Stimulated activated CD4-positive, alpha-beta T cell treated with anti-CD3 and anti-CD28 coated beads, Interleukin-1b, Interleukin-23, amount 100 ng/mL, for 48 hours (primary cell): Measurements from ENCODE around the gene LAMP5.

Experiments used
- DNase-seq: peaks from one replicate; pipeline ENCODE4 v3.0.0-alpha.2; 2020

LAMP5 gene

DNA sequence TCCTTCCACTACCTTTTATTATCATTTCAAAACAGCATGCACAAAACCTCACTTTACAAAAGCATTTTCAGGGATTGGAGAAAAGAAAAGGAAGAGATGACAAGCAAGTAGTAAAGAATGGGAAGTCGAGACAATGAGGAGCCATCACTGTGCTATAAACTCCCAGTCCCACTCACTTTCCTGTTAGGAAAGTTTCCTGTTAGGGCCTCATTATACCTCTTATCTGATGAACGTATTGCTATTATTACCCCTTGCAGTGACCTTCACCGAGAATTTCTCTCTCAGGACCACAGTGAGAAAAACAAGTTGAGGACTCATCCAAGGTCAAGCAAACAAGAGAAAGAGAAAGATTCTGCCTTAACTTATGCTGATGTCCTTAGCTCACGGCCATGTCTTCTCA, 28.8 kb downstream of the LAMP5 start:
- no peak for DNase-seq

DNA sequence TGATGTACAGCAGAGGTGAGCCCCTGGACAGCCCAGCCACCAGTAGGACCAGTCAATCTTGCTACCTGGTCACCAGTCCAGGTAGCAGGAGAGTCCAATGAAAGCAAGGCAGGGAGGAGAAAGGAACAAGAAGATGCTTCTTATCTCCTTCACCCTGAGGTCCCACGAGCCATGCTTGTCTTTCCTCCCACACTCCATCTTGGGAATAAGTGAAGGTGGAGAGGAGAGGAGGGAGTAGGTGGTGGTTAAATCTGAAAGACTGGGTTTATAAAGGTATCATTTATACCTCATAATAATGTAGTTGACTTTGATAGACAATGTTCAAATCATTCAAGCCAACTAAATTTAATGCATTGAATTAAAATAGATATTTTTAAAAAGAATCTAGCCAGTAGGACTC, 35.9 kb downstream of the LAMP5 start:
- DNase-seq, result no peak

DNA sequence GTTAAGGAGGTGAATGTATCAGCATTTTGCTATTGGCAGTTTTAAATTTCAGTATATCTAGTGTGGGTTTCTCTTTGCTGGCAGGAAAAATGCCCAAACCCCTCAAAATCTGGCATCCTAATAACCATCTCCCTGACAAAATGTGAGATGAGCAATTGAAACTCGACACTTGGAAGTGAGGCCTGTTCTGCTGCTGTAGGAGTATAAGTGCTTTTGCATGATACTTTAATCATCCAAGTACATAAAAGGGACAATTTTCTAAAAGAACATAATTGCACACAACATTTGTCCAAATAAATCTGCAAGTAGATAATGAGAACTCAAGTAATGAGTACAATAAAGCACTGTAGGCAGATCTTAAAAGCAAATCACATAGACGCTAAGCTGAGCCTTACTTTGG, 36.5 kb downstream of the LAMP5 start:
- DNase-seq, result no peak

DNA sequence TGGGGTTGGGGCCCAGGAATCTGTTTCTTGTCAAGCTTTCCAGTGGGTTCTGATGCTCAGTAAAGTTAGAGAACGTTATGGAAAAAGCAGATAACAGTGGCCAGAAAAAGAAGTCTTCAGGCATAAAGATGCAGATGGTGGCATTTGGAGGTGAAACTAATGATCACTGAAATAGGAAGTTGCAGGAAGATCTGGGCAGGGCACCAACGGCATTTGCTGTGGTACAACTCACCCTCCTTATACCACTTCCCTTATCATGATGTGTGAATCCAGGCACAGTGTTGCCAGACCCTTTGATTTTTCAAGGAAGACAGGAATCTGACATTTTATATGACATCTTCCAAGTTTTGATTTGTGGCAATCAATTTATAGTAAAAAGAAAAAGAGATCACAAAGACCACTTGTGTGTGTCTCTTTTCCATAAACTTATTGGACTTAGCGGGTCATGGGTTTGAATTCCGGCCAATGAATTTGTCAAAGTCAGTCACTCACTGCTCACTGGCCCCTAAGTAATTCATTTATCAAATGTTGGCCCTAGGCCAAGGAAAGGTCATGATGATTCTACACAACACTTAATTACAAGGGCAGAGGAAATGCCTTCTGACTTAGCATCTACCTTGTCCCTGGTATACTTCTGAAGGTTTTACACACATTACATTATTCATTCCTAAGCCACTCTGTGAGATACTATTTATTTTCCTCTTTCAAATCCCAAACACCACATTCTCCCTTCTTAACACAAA, 37.6 kb downstream of the LAMP5 start:
- DNase-seq, result no peak

DNA sequence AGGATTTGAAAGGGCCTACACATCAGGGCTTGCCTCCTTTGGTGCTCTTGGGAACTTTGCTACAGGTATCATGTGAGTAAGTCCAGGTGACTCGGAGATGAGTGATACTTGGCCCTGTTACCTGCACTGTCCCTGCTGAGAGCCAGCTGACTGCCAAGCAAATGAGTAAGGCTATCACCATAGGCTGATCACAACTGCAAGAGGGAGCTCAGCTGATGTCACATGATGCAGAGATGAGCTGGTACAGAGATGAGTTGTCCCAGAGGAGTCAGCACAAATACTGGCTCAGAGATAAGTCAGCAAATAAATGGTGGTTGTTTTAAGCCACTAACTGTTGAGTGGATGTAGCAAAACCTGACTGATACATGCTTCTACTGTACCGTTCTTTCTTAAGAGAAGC, 41.4 kb downstream of the LAMP5 start:
- no peak for DNase-seq

DNA sequence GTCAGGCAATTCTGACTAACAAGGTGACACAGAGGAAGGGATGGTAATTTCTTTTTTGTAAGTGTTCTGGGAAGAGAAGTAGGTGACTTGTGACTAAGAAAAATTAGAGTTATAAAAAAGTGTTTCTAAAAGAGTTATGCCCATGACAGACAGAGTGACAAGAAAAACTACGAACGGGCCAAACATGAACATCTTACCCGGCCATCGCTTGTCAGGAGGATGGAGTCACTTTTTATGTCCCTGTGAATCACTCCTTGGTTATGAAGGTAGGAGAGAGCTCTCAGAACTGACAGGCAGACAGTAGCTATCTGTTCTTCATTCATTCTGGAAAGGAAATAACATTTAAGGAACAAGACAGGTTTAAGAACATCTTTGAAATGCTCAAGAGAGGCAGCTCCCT, 43.0 kb downstream of the LAMP5 start:
- DNase-seq, result no peak

DNA sequence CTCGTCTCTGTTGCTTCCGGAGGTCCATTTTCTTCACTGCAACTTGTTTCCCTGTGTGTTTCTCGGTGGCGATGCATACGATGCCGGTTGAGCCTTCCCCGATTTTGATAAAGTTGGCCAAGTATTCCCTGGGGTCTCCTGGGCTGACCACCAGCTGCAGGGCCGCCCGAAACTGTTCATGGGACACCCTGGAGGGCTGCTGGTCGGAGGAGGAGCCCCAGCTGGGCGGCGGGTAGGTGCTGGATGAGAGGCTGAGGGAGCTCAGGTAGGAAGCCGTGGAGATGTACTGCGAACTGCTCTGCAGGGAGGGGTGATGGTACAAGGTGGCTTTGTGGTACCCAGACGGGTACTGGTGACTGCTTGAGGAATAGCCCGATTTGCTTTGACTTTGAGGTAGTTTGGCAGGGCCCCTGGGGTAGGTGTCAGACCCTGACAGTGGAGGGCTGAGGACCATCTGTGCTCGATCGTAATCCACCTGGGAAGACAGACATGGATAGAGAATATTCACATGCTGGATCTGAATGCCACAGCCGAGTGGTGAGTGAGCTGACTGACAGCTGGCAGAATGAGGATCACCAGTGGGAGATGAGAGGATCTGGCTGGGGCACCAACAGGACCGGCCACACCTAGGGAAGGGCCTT, 51.6 kb downstream of the LAMP5 start:
- no peak for DNase-seq

DNA sequence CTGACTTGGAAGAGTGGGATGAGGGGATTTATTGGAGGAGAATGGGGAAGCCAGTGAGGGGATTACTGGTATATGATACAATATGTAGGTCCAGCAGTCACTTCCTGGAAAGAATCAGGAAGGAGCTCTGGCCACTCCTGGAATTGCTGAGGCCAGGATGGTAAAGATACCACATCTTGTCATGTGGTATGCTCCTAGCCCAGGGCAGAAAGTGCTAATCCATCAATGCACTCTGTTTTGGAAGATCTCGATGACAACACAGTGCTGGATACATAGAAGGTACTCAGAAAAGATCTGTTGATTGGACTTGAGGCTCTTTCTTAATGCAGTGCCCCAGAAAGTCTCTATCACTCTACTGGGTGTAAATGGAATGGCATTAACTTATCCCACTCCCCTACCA, 52.6 kb downstream of the LAMP5 start:
- DNase-seq, result no peak

DNA sequence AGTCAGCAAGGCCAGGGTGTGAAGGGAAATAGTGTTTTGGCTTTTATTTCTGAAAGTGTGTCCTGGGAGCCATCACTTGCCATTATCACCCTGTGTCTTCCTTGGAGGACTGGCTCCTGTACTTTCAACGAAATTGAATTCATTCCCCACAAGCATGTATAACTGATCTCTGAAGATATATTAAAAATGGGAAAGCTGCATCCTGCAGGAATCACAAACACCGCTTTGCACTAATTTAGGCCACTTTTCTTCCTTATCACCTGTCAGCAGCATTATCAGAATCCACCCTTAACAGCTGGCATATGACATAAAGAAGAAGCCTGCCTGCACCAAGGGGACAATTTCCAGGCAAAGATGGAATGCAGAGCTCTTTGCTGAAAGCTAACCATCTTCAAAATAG, 56.2 kb downstream of the LAMP5 start:
- DNase-seq, result no peak

DNA sequence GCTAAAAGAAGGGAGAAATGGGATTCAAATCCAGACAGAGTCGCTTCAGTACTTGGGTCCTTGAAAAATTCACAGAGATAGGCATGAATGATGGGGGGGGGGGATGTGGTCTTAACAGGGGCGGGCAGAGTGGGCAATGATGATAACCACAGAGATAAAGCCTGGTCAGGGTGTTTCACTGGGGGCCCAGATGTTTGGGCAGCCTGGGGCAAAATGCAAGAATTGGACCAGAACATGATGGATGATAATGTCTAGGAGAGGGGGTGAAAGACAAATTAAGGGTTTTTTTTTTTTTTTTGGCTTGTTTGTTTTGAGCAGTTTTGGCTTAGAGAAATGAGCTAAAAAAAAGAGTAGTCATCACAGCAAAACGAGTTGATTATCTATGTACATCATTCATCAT, 57.4 kb downstream of the LAMP5 start:
- DNase-seq, result no peak

DNA sequence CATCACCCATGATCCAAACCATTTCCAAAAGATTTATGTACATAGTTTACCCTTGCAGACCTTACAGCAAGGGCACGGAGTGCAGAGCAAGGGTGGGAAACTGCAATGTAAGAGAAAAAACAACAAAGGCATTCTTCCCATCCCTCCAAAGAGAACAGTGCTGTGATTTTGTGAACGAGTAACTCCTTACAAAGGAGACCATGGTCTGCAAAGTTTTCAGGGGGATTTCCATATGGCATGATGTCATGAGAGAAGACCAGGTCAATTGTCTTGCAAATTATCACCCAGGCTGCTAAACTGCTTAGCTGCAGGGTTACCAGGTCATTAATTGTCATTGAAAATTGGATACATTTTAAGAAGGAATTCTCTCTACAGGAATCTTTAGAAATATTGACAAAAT, 58.3 kb downstream of the LAMP5 start:
- no peak for DNase-seq

DNA sequence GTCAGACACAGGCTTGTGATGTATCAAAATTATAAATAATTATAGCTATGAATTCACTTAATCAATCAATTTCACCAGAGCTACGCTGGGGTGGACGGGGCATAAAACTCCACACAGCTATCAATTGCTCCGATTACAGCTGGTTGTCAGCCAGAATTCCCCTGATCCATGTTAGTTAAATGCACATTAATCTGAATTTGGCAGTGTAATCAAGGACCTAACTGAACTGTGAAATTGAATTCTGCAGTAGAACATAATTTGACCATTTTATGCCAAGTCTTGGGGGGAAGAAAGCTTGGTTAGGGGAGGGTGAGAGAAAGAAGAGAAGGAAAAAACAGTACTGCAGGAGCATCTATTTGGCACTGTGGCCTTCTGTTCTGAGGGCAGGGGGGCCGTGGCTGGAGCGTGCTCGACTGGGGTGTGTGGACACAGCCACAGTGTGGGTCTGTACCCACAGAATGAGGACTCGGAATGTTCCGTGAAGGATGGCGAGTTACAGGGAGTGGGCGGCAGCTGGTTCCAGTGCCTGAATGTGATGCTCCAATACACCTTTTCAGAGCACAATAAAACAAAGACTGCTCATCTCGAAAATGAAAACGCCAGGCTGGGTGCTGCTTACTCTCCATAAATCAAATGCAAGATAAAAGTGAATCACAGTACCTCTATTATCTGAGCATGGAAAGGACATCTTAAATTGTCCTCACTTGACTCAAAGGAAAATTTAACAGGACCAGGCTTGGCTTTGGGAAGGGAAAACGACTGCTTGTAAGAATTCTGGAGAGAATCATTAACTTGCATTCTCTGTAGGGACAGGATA, 59.2 kb downstream of the LAMP5 start:
- DNase-seq, result no peak

DNA sequence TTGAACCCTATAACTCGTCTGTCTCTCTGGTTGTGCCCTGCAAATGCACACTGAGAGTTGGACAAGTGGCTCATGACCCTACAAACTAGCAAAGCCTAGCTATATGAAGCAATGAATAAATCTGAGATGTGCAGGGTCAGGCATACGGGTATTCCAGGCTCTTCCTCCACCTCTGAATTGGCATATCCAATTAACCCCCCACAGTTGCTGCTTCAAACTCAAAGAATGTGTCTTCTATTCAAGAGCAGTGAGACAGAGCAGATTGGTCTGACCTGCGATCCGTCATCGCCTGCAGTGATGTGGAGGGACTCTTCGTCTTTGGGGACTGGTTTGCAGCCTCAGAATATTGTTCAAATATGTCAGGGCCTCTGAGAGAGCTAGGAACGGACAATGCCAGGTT, 59.8 kb downstream of the LAMP5 start:
- DNase-seq, result no peak

DNA sequence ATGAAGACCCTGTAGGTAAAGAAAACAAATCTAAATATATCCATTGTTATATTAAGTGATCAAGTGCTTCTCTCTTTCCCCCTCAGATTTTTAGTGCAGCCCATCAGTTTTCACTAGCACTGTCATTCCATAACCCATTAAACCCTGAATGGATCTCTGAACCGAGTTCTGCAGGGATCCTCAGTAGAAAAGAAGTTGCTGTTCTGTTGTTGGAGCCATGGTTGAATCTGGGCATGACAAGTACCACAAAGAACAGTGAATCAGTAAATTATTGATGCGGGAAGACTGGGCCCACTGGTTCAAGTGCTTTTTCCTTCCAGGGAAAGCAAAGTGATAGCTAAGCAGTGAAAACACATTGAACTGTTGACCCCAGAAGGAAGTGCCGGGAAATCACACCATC, 60.4 kb downstream of the LAMP5 start:
- DNase-seq, result no peak

DNA sequence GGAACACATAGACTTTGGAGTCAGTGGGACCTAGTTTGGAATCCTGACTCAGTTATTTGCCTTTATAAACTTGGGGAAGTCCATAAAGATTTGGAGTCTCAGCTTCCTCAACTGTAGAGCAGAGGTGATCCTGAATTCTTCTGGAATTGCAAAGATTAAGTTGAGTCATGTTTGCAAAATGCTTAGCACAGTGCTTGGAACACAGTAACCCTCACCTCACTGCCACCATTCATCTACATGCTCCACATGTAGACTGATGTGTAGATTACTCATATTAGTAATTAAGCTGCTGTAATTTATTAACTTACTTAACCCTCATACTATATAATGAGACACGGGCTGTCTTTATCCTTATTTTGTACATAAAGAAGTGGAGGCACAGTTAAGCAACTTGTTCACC, 61.4 kb downstream of the LAMP5 start:
- DNase-seq, result no peak

DNA sequence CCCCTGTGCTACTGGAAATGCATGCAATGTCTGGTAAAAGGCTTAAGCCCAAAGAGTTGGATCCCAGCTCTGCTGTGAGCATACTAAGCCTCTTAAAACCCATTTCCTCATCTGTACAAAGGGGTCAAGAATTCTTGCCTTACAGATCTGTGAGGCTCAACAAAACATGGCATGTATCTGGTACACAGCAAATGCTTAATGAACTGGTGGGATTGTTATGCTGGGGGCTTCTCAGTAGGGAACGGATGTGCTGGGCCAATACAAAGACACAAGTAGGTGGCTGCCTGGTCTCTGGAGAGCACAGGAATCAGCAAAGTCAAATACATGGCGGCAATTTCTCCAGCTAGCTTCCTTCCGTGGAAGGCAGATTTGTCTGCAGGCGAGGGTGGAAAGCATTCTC, 62.3 kb downstream of the LAMP5 start:
- DNase-seq, result no peak

DNA sequence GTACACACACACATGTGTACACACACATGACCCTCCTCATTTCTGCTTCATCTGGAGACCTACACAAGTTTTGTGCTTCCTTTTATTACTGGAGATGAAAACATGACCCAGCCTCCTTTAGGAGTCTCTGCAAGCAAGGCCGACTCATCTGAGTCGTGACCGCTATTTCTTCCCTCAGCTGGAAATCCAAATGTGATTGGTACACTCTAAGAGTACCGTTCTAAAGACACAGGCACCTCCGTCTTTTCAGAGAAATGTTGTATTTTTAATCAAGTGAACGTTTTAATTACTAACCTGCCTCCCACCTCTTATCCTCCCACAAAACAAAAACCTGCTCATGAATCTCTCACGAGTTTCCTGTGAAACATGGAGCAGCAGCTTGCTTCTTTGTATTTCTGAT, 63.0 kb downstream of the LAMP5 start:
- DNase-seq, result no peak

DNA sequence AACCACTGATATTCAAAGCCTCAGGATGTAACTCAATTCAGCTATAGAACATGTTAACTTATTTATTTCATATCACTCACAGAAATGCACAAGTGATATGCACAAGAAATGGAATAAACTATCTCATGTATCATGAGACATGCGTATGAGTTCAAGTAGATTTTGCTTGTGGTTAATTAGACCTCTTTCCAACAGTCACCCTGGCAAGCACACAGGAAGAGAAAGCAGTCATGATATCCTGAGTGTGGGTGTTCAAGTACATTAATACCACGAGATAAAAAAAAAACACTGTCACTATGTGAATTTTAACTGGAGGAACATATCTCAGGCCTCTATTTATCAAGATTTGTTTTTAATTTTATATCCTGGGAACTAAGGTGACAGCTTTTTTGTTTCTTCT, 64.2 kb downstream of the LAMP5 start:
- DNase-seq, result no peak
